Measurements from ENCODE around the gene MS4A6A. TPM values are rescaled to one million over a fixed set of nuclear protein-coding genes. Genes with fewer than 3 reads are reported as not detected.

Gene MS4A6A
- total and polyA plus RNA-seq, 2 donors (not counting 1 experiment from before 2014, with no cell fraction given): 0.34 to 4.1 TPM

DNA sequence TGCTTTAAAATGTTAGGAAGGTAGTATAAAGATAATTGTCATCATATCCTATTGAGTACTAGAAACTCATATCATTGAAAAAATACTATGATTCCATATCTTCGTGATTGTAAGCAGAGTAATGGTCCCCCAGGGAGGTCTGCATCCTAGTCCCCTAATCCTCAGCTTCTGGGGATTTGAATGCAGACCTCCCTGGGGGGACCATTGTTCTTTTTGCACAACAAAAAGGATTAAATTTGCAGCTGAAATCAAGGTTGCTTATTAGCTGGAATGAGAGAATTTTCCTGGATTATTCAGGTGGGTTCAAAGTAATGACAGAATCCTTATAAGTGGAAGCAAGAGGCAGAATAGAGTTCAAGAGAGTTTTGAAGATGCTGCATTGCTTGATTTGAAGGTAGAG, 26.1 kb upstream of the MS4A6A start:
- no peak overlapping the region for H3K4me3 Mint-ChIP-seq
- no peak overlapping the region for H3K4me3 ChIP-seq (ENCODE audit: control extremely low read depth in 1 of 5, extremely low read depth in 1 of 5, insufficient read depth in 1 of 5, low read depth in 2 of 5, low read length in 4 of 5)
- intact Hi-C loops (cut with micrococcal nuclease): no loop called here
- no peaks in the 10 kb centered on the region for H3K36me3 ChIP-seq (replicated peaks in 1 of 2; ENCODE audit: control extremely low read depth in 1 of 2, control insufficient read depth in 1 of 2, extremely low read depth in 1 of 2, insufficient read depth in 2 of 2, low read length in 1 of 2)
- WGBS (ENCODE audit: insufficient coverage): no CpG with 5 or more reads among the region's 1 CpG
- H3K4me1 Mint-ChIP-seq: peaks cover 6% of the 10 kb centered on the region
- DNase-seq (no peak), ATAC-seq (ENCODE audit: low read depth) (no peak)
- H3K4me2 ChIP-seq (replicated peaks; ENCODE audit: low read depth, low read length, poor library complexity, severe bottlenecking): no peak overlapping the region
- H3K27me3 ChIP-seq (replicated peaks in 1 of 4; ENCODE audit: control extremely low read depth in 1 of 4, control insufficient read depth in 3 of 4, insufficient read depth in 4 of 4, low read length in 3 of 4): no peaks in the 10 kb centered on the region
- no peaks in the 10 kb centered on the region for H4K20me1 ChIP-seq (ENCODE audit: control insufficient read depth, insufficient read depth, low read length, poor library complexity, severe bottlenecking)
- no peak overlapping the region for H3K9ac ChIP-seq (ENCODE audit: low read length)
- POLR2A ChIA-PET: no interaction called here
- TF ChIP-seq EZH2 (IDR thresholded peaks at IDR 0.05; ENCODE audit: borderline replicate concordance, insufficient read depth, low read depth, low read length, poor library complexity, severe bottlenecking): no peak
- TF ChIP-seq, protein P1, sequence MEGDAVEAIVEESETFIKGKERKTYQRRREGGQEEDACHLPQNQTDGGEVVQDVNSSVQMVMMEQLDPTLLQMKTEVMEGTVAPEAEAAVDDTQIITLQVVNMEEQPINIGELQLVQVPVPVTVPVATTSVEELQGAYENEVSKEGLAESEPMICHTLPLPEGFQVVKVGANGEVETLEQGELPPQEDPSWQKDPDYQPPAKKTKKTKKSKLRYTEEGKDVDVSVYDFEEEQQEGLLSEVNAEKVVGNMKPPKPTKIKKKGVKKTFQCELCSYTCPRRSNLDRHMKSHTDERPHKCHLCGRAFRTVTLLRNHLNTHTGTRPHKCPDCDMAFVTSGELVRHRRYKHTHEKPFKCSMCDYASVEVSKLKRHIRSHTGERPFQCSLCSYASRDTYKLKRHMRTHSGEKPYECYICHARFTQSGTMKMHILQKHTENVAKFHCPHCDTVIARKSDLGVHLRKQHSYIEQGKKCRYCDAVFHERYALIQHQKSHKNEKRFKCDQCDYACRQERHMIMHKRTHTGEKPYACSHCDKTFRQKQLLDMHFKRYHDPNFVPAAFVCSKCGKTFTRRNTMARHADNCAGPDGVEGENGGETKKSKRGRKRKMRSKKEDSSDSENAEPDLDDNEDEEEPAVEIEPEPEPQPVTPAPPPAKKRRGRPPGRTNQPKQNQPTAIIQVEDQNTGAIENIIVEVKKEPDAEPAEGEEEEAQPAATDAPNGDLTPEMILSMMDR (IDR thresholded peaks at IDR 0.05): no peak
- no peaks in the 10 kb centered on the region for H3K9me3 Mint-ChIP-seq (ENCODE audit: insufficient read depth)
- H3K27me3 Mint-ChIP-seq: peaks cover 6% of the 10 kb centered on the region
- H2AFZ ChIP-seq (ENCODE audit: insufficient read depth, low read depth, low read length, poor library complexity, severe bottlenecking): no peak overlapping the region
- H3K9me3 ChIP-seq (ENCODE audit: control extremely low read depth in 1 of 3, control insufficient read depth in 2 of 3, insufficient read depth in 1 of 3, low read length in 2 of 3): peaks cover 0 to 1% (median 0%) of the 10 kb centered on the region in 3 donors
- no peaks in the 10 kb centered on the region for H3K79me2 ChIP-seq (ENCODE audit: control insufficient read depth, insufficient read depth, low read length)
- no peak overlapping the region for H3K27ac Mint-ChIP-seq
- no peak overlapping the region for H3K27ac ChIP-seq (ENCODE audit: low read length in 2 of 2)
- no peaks in the 10 kb centered on the region for H3K4me1 ChIP-seq (ENCODE audit: control insufficient read depth in 2 of 2, insufficient read depth in 2 of 2, low read length in 2 of 2)
- CTCF ChIA-PET: no interaction called here

GRCh38 chr11:60208146-60208895, 25.4 kb upstream of the MS4A6A start:
- no peaks in the 10 kb centered on the region for H3K79me2 ChIP-seq (ENCODE audit: control insufficient read depth, insufficient read depth, low read length)
- ATAC-seq (ENCODE audit: low read depth): no peak
- no peaks in the 10 kb centered on the region for H4K20me1 ChIP-seq (ENCODE audit: control insufficient read depth, insufficient read depth, low read length, poor library complexity, severe bottlenecking)
- no peak overlapping the region for H3K4me2 ChIP-seq (replicated peaks; ENCODE audit: low read depth, low read length, poor library complexity, severe bottlenecking)
- H3K27ac Mint-ChIP-seq: no peak overlapping the region
- H3K4me3 ChIP-seq (ENCODE audit: control extremely low read depth in 1 of 5, extremely low read depth in 1 of 5, insufficient read depth in 1 of 5, low read depth in 2 of 5, low read length in 4 of 5): no peak overlapping the region
- ChIA-PET CTCF (no interaction called here), POLR2A (no interaction called here)
- no peak for DNase-seq
- no peak overlapping the region for H2AFZ ChIP-seq (ENCODE audit: insufficient read depth, low read depth, low read length, poor library complexity, severe bottlenecking)
- no peaks in the 10 kb centered on the region for H3K9me3 Mint-ChIP-seq (ENCODE audit: insufficient read depth)
- no peak overlapping the region for H3K27ac ChIP-seq (ENCODE audit: low read length in 2 of 2)
- intact Hi-C loops (cut with micrococcal nuclease): no loop called here
- no peak overlapping the region for H3K9ac ChIP-seq (ENCODE audit: low read length)
- peaks cover 6% of the 10 kb centered on the region for H3K27me3 Mint-ChIP-seq
- H3K36me3 ChIP-seq (replicated peaks in 1 of 2; ENCODE audit: control extremely low read depth in 1 of 2, control insufficient read depth in 1 of 2, extremely low read depth in 1 of 2, insufficient read depth in 2 of 2, low read length in 1 of 2): no peaks in the 10 kb centered on the region
- no peaks in the 10 kb centered on the region for H3K4me1 ChIP-seq (ENCODE audit: control insufficient read depth in 2 of 2, insufficient read depth in 2 of 2, low read length in 2 of 2)
- peaks cover 0 to 1% (median 0%) of the 10 kb centered on the region in 3 donors for H3K9me3 ChIP-seq (ENCODE audit: control extremely low read depth in 1 of 3, control insufficient read depth in 2 of 3, insufficient read depth in 1 of 3, low read length in 2 of 3)
- H3K27me3 ChIP-seq (replicated peaks in 1 of 4; ENCODE audit: control extremely low read depth in 1 of 4, control insufficient read depth in 3 of 4, insufficient read depth in 4 of 4, low read length in 3 of 4): no peaks in the 10 kb centered on the region
- peaks cover 6% of the 10 kb centered on the region for H3K4me1 Mint-ChIP-seq
- TF ChIP-seq, protein P1 (IDR thresholded peaks at IDR 0.05): no peak
- no peak for TF ChIP-seq EZH2 (IDR thresholded peaks at IDR 0.05; ENCODE audit: borderline replicate concordance, insufficient read depth, low read depth, low read length, poor library complexity, severe bottlenecking)
- WGBS (ENCODE audit: insufficient coverage): no CpG with 5 or more reads among the region's 4 CpGs
- no peak overlapping the region for H3K4me3 Mint-ChIP-seq
